ENCODE data around the gene ZNF345.

DNA sequence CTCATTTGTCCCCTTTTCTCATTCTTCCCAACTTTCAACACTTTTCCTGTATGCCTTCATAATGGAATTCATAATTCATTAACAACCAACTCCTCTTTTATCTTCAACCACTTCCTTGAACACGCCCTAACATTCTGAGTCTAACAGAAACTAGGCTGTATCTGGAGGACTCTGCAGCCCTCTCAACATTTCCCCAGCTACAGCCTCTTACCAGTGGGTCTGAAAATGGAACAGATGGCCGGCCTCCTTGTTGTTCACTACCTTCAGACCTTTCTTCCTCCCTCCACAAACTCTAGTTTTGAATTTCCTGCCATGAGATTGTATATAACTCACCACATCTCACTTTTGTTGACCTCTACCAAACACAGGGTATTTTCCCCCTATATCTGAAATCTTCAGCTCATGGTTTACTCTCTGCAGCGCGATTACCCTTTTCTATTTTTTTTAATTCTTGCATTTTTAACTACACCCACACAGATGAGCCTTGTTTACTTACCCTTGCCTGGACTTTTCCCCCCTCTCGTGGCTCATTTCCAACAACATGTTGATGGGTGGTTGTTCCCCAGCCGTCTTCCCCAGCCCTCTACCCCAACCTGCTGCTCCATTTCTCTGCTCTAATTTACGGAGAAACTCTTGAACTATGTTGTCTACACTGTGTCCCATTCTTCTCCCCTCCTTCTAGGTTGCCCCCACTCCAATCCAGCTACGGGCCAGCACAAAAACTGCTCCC, 13.3 kb upstream of the ZNF345 start:
- TF ChIP-seq, protein P1, sequence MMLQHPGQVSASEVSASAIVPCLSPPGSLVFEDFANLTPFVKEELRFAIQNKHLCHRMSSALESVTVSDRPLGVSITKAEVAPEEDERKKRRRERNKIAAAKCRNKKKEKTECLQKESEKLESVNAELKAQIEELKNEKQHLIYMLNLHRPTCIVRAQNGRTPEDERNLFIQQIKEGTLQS (CRISPR knock-in tag; conservative IDR thresholded peaks at IDR 0.05): no peak
- TF ChIP-seq, protein P2, sequence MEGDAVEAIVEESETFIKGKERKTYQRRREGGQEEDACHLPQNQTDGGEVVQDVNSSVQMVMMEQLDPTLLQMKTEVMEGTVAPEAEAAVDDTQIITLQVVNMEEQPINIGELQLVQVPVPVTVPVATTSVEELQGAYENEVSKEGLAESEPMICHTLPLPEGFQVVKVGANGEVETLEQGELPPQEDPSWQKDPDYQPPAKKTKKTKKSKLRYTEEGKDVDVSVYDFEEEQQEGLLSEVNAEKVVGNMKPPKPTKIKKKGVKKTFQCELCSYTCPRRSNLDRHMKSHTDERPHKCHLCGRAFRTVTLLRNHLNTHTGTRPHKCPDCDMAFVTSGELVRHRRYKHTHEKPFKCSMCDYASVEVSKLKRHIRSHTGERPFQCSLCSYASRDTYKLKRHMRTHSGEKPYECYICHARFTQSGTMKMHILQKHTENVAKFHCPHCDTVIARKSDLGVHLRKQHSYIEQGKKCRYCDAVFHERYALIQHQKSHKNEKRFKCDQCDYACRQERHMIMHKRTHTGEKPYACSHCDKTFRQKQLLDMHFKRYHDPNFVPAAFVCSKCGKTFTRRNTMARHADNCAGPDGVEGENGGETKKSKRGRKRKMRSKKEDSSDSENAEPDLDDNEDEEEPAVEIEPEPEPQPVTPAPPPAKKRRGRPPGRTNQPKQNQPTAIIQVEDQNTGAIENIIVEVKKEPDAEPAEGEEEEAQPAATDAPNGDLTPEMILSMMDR (IDR thresholded peaks at IDR 0.05): no peak
- TF ChIP-seq SMAD4 (CRISPR knock-in tag; IDR thresholded peaks at IDR 0.05): no peak
- TF ChIP-seq TCF7 (CRISPR knock-in tag; IDR thresholded peaks at IDR 0.05; ENCODE audit: low read depth): no peak
- TF ChIP-seq MAX (CRISPR knock-in tag; IDR thresholded peaks at IDR 0.05): no peak
- no peak for TF ChIP-seq ESRRA (CRISPR knock-in tag; IDR thresholded peaks at IDR 0.05; ENCODE audit: borderline replicate concordance)
- TF ChIP-seq ZMAT4 (CRISPR knock-in tag; IDR thresholded peaks at IDR 0.05): no peak
- TF ChIP-seq NFE2L1 (CRISPR knock-in tag; IDR thresholded peaks at IDR 0.05): no peak
- no peak for TF ChIP-seq E2F1 (CRISPR knock-in tag; IDR thresholded peaks at IDR 0.05)
- no peak for TF ChIP-seq TP53 (CRISPR knock-in tag; IDR thresholded peaks at IDR 0.05)
- no peak for TF ChIP-seq IRF1 (CRISPR knock-in tag; IDR thresholded peaks at IDR 0.05)
- TF ChIP-seq E2F4 (CRISPR knock-in tag; IDR thresholded peaks at IDR 0.05; ENCODE audit: borderline replicate concordance, low read depth): no peak
- no peak for TF ChIP-seq STAT6 (CRISPR knock-in tag; conservative IDR thresholded peaks at IDR 0.05; ENCODE audit: low read depth)

All from WTC11 (cell line).